Measurements from ENCODE around the gene CMBL.

CMBL gene

DNA sequence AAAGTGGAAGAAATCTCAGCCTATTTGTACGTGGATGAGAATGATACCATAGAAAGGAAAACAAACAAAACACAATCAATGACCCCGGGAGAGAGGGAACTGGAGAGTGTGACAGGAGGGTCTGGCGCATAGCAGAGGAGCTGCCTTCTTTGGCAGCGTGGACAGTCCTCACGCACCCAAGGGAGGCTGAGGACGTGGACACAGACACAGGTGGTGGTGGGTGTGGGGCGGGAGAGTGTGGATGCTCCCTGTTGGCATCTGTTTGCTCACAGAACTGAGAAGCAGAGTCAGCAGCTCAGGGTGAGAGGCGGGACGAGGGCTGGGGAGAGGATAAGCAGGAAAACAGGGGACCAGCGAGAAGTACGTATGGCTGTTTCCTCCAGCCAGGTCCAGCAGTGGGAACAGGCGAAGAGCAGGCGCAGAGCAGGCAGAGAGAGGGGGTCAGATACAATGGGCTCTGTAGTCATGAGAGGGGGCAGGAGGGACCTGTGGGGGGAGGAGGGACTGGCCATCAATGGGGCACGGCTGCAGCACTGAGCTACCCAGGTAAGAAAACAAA is 10.0 kb downstream of the CMBL start:
- H4K20me1 ChIP-seq: no peaks in the 10 kb centered on the region
- no peak overlapping the region for H3K27ac ChIP-seq
- no peaks in the 10 kb centered on the region for H3K36me3 ChIP-seq
- H3K4me2 ChIP-seq: no peak overlapping the region
- H3K9ac ChIP-seq: no peak overlapping the region
- no peaks in the 10 kb centered on the region for H3K27me3 ChIP-seq
- H3K9me3 ChIP-seq: no peaks in the 10 kb centered on the region
- no peak overlapping the region for H3K4me3 ChIP-seq
- no peak for TF ChIP-seq Cebpa-rat (IDR thresholded peaks at IDR 0.05)
- no peaks in the 10 kb centered on the region for H3K4me1 ChIP-seq

DNA sequence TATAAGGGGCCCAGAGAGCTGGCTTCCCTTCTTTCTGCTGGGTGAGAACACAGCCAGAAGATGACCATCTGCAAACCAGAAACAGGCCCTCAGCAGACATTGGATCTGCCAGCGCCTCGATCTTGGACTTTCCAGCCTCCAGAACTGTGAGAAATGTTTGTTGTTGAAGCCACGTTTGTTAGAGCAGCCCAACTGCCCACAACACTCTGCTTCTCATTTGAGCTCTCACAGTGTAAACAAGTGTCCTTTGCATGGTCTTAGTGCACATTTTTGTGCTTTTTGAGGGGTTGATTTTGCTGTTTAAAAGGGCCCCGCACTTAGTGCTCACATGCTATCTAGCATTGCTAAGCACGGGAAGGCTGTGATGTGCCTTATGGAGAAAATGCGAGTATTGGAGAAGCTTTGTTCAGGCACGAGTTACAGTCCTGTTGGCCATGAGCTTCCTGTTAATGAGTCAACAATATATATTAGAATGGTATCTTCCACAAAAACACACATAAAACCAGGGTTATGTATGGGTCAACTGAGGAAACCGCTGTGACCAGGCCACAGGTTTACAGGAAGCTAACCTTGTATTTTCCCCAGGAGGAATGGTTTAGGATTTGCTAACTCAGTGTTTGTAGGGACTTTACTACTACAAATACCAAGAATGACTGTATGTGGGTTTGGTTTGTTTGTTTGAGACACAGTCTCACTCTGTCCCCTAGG is 11.9 kb downstream of the CMBL start:
- H3K4me3 ChIP-seq: no peak overlapping the region
- no peaks in the 10 kb centered on the region for H3K9me3 ChIP-seq
- no peak for TF ChIP-seq Cebpa-rat (IDR thresholded peaks at IDR 0.05)
- H3K4me1 ChIP-seq: no peaks in the 10 kb centered on the region
- no peaks in the 10 kb centered on the region for H3K36me3 ChIP-seq
- H3K27ac ChIP-seq: no peak overlapping the region
- no peak overlapping the region for H3K4me2 ChIP-seq
- no peaks in the 10 kb centered on the region for H4K20me1 ChIP-seq
- no peaks in the 10 kb centered on the region for H3K27me3 ChIP-seq
- H3K9ac ChIP-seq: no peak overlapping the region

DNA sequence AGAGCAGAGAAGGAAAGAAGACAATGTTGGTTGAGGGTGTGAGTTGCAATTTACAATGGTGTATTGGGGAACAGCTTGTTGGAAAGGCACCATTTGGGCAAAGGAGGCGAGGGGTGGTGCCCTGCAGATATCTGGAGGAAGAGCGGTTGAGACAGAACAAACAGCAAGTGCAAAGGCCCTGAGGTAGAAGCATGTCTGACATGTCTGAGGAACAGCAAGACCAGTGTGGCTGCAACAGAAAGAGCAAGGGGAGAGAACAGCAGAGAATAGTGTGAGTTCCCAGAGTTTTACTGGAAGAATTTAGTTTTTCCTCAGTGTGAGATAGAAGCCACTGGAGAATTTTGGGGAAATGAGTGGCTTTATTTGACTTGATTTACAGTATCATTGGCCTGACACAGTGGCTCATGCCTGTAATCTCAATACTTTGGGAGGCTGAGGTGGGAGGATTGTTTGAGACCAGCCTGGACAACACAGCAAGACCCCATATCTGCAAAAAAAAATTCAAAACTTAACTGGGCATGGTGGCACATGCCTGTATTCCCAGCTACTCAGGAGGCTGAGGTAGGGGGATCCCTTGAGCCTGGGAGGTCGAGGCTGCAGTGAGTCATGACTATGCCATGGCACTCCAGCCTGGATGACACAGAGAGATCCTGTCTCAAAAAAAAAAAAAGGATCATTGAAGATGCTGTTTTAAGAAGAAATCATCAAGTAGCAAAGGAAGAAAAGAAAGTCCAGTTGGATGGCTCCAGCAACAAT is 13.6 kb downstream of the CMBL start:
- Histone ChIP-seq H3K4me1 (peaks cover 12% of the 10 kb centered on the region), H3K9me3 (no peaks in the 10 kb centered on the region), H4K20me1 (no peaks in the 10 kb centered on the region), H3K4me2 (no peak overlapping the region), H3K4me3 (no peak overlapping the region), H3K27ac (no peak overlapping the region), H3K9ac (no peak overlapping the region), H3K36me3 (no peaks in the 10 kb centered on the region), H3K27me3 (no peaks in the 10 kb centered on the region)
- no peak for TF ChIP-seq Cebpa-rat (IDR thresholded peaks at IDR 0.05)

DNA sequence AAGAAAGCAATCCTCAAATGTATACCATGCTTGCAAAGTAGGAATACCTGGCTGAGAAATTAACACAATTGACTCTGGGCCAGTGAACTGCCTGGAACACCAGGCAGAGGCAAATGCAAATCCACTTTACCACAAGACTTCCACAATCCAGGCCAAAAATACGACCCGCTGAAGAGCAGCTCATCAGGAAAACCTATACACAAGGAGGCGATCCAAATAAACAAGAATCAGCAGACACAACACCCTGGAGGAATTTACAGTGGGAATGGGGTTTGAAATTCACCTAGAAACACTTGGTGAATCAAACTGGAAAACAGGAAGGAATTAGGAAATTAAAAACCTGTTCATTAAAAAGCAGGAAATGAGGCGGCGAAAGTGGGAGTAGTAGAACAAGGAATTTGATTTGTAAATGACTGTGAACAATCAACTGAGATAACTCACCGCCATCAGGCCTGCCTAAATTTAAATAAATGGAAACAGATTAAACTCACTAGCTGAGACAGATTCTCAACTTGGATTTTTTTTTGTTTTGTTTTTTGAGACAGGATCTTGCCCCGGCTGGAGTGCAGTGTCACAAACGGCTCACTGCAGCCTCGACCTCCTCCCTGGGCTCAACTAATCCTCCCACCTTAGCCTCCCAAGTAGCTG is 15.9 kb downstream of the CMBL start:
- no peak for TF ChIP-seq Cebpa-rat (IDR thresholded peaks at IDR 0.05)
- no peaks in the 10 kb centered on the region for H3K36me3 ChIP-seq
- H3K27me3 ChIP-seq: no peaks in the 10 kb centered on the region
- no peak overlapping the region for H3K4me2 ChIP-seq
- H3K4me3 ChIP-seq: no peak overlapping the region
- no peaks in the 10 kb centered on the region for H4K20me1 ChIP-seq
- no peak overlapping the region for H3K9ac ChIP-seq
- no peaks in the 10 kb centered on the region for H3K9me3 ChIP-seq
- H3K4me1 ChIP-seq: peaks cover 27% of the 10 kb centered on the region
- no peak overlapping the region for H3K27ac ChIP-seq

DNA sequence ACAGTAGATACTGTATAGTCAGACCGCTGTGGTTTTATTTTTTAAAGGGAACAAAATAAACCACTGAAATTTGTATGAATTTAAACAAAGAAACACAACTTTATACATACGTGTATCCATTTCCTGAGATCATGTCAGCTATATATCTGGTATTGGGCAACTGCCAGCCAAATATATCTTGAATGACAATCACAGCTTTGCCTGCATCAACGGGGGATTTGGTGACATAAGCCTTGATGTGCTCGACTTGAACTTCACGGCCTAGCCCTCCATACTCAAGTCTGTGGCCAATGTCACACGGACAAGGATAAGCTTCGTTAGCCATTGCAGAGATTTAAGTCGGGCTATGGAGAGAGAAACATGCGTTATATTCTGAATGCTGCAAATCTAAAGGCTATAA is 17.3 kb downstream of the CMBL start:
- Histone ChIP-seq H3K4me2 (no peak overlapping the region), H3K4me3 (no peak overlapping the region), H3K4me1 (peaks cover 27% of the 10 kb centered on the region), H3K9me3 (no peaks in the 10 kb centered on the region), H3K9ac (no peak overlapping the region), H3K36me3 (no peaks in the 10 kb centered on the region), H4K20me1 (no peaks in the 10 kb centered on the region), H3K27ac (no peak overlapping the region), H3K27me3 (no peaks in the 10 kb centered on the region)
- no peak for TF ChIP-seq Cebpa-rat (IDR thresholded peaks at IDR 0.05)

DNA sequence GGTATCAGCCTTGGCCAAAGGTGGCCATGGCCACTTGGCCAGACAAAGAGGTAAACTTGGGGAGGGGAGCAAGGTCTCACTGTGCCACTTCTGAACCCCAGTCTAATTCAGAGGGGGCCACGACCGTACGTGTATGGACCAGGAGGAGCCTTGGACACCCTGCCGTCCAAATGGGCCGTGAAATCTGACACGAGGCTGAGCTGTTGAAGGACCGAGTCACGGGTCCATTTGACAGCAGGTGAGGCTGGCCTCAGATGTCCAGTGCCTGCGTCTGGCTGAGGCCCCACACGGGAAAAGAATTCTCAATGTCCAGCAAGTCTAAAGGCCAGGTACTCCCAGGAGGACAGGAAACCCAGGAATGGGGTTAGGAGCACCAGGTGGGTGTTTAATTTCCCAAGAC is 17.7 kb downstream of the CMBL start:
- Histone ChIP-seq H3K9ac (no peak overlapping the region), H3K36me3 (no peaks in the 10 kb centered on the region), H3K4me3 (no peak overlapping the region), H3K27ac (no peak overlapping the region; the same call in 1 of the 2 replicates), H3K4me2 (peak overlapping the region; percentile 17), H4K20me1 (no peaks in the 10 kb centered on the region), H3K4me1 (peaks cover 27% of the 10 kb centered on the region), H3K9me3 (no peaks in the 10 kb centered on the region), H3K27me3 (no peaks in the 10 kb centered on the region)
- no peak for TF ChIP-seq Cebpa-rat (IDR thresholded peaks at IDR 0.05)

GRCh38 chr5:10289353-10289752 is 18.3 kb downstream of the CMBL start:
- Histone ChIP-seq H3K27me3 (no peaks in the 10 kb centered on the region), H3K9me3 (no peaks in the 10 kb centered on the region), H3K9ac (no peak overlapping the region; the same call in 1 of the 2 replicates), H3K4me2 (peak overlapping the region; percentile 89), H3K27ac (peak overlapping the region; percentile 69; the same call in 1 of the 2 replicates), H3K4me3 (no peak overlapping the region), H4K20me1 (no peaks in the 10 kb centered on the region), H3K36me3 (no peaks in the 10 kb centered on the region), H3K4me1 (peaks cover 27% of the 10 kb centered on the region)
- TF ChIP-seq Cebpa-rat (IDR thresholded peaks at IDR 0.05): no peak

- Histone ChIP-seq H3K4me2 (peak overlapping the region; percentile 89), H3K4me3 (peak overlapping the region; percentile 35), H4K20me1 (no peaks in the 10 kb centered on the region), H3K9me3 (no peaks in the 10 kb centered on the region), H3K27ac (peak overlapping the region; percentile 69; the same call in 1 of the 2 replicates), H3K9ac (peak overlapping the region; percentile 40; the same call in 1 of the 2 replicates), H3K36me3 (no peaks in the 10 kb centered on the region), H3K4me1 (peaks cover 33% of the 10 kb centered on the region), H3K27me3 (no peaks in the 10 kb centered on the region)
- TF ChIP-seq Cebpa-rat (IDR thresholded peaks at IDR 0.05): peak; percentile 64; the same call in 1 of the 2 replicates
Measured at GRCh38 chr5:10288592-10289219, 19.0 kb downstream of the CMBL start.

GRCh38 chr5:10286862-10287227 is 20.9 kb downstream of the CMBL start:
- H3K36me3 ChIP-seq: no peaks in the 10 kb centered on the region
- H3K4me1 ChIP-seq: peaks cover 35% of the 10 kb centered on the region
- no peak for TF ChIP-seq Cebpa-rat (IDR thresholded peaks at IDR 0.05)
- no peaks in the 10 kb centered on the region for H4K20me1 ChIP-seq
- no peak overlapping the region for H3K4me2 ChIP-seq
- no peak overlapping the region for H3K9ac ChIP-seq
- H3K27ac ChIP-seq: no peak overlapping the region
- no peaks in the 10 kb centered on the region for H3K9me3 ChIP-seq
- H3K4me3 ChIP-seq: no peak overlapping the region
- H3K27me3 ChIP-seq: no peaks in the 10 kb centered on the region

Measured in BLaER1 (cell line).